ENCODE data around the gene THRB.

DNA sequence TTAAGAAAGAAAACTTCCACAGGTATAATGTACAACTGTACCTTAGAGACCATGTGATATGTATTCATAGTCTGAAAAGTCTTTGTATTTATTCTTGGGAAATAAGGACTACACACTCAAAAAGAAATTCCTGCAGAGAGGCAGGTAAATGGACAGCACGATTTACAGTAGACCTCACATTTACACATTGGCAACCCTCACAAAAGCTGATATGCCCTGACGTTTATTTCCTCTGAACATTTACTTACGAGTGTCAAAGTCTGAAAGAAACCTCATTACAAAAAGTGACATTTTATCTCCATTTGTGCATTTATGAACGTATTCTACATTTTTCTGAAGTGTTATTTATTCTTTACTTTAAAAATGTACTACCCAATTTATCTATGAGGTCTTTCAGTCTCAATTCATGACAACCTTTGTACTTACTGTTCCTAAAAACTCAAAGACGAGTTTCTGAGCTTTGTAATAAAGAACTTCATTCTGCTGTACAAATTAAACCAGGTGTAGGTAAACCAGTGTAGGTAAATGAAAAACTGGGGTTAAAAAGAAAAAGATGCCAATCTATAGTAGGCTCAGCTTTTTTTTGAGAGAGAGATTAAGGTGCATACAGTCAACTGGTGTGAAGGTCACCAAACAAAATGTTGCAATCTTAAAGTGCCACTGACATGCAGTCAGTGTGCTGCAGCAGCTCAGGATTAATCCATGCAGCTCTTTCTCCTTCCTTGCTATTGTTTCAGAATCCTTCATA, 44.3 kb downstream of the THRB start:
- TF ChIP-seq POLR2A (IDR thresholded peaks at IDR 0.05; ENCODE audit: extremely low read depth, insufficient read length) (no peak), MYC (IDR thresholded peaks at IDR 0.05; ENCODE audit: low read depth, low read length) (no peak)
- TF ChIP-seq, protein P1, sequence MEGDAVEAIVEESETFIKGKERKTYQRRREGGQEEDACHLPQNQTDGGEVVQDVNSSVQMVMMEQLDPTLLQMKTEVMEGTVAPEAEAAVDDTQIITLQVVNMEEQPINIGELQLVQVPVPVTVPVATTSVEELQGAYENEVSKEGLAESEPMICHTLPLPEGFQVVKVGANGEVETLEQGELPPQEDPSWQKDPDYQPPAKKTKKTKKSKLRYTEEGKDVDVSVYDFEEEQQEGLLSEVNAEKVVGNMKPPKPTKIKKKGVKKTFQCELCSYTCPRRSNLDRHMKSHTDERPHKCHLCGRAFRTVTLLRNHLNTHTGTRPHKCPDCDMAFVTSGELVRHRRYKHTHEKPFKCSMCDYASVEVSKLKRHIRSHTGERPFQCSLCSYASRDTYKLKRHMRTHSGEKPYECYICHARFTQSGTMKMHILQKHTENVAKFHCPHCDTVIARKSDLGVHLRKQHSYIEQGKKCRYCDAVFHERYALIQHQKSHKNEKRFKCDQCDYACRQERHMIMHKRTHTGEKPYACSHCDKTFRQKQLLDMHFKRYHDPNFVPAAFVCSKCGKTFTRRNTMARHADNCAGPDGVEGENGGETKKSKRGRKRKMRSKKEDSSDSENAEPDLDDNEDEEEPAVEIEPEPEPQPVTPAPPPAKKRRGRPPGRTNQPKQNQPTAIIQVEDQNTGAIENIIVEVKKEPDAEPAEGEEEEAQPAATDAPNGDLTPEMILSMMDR (IDR thresholded peaks at IDR 0.05; ENCODE audit: low read depth, low read length): no peak
- TF ChIP-seq, protein P2, sequence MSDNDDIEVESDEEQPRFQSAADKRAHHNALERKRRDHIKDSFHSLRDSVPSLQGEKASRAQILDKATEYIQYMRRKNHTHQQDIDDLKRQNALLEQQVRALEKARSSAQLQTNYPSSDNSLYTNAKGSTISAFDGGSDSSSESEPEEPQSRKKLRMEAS (IDR thresholded peaks at IDR 0.05; ENCODE audit: low read depth, low read length): no peak
